HCT116 (cell line): ENCODE data around the gene TMEM237. TPM values are rescaled to one million over a fixed set of nuclear protein-coding genes. Genes with fewer than 3 reads are reported as not detected.

Experiments used
- ATAC-seq: fragments of 200-7000 bp; cut with Tn5 transposase; 2 replicates; pipeline ENCODE4 v1.9.1; 2020; ENCODE audit warnings: mild to moderate bottlenecking, moderate library complexity
- BruUV-seq: library from RNA; stranded (reverse); fragments of 400-500 nt; replicated peaks from 2 replicates; lab custom pipeline; 2021; lab: Mats Ljungman, UMichigan
- CTCF ChIA-PET: fragments of 300-600 bp; sonication (Branson Sonifier 250); formaldehyde crosslinking; loops from one replicate; lab custom pipeline; 2021; ENCODE audit warnings: antibody characterized with exemption; lab: Charles Lee
- POLR2A ChIA-PET: fragments of 300-600, 350-600 bp; sonication (Branson Sonifier 250); formaldehyde crosslinking; loops from one replicate; lab custom pipeline; 2021; ENCODE audit warnings: antibody characterized with exemption; lab: Charles Lee
- RAD21 ChIA-PET, 2 experiments: fragments of 300-600 bp; sonication (Branson Sonifier 250); formaldehyde crosslinking; loops; one replicate each; lab custom pipeline; 2023; ENCODE audit warnings: low total read pairs in 2 of 2; ENCODE audit not compliant: uncharacterized antibody in 2 of 2, unreplicated experiment in 2 of 2, low non-redundant PET in 1 of 2; lab: Charles Lee
- DNase-seq: peaks from one replicate; pipeline ENCODE4 v3.0.0-alpha.2; 2010; ENCODE audit warnings: low read depth, low spot score
- H2AFZ ChIP-seq: fragments of 200-600 bp; shearing (Covaris generic), sonication (generic); 2 replicates; pipeline ENCODE4 v1.6.1; 2017; ENCODE audit warnings: low read depth, mixed run types, mixed read lengths, antibody characterized with exemption, low read length; ENCODE audit not compliant: poor library complexity, severe bottlenecking
- H3K27ac ChIP-seq: 2 replicates; pipeline ENCODE4 v1.5.1; 2012; ENCODE audit warnings: low read depth, low read length
- H3K27me3 ChIP-seq: fragments of 200-600 bp; sonication (generic); 2 replicates; pipeline ENCODE4 v1.6.1; 2016; ENCODE audit warnings: mixed run types, low read length, mixed read lengths; ENCODE audit not compliant: insufficient read depth
- H3K36me3 ChIP-seq, 2 experiments: fragments of 200-500 bp in 1 of 2; fragments of 200-600 bp in 1 of 2; sonication (Bioruptor generic) in 1 of 2; sonication (generic) in 1 of 2; 2 replicates each; pipeline versions ENCODE4 v1.5.1 to v1.6.1; 2014 to 2016; ENCODE audit warnings: low read length in 2 of 2, inconsistent platforms in 1 of 2, mixed read lengths in 1 of 2, mixed run types in 1 of 2; ENCODE audit not compliant: insufficient read depth in 2 of 2, control insufficient read depth in 1 of 2
- H3K4me1 ChIP-seq, 2 experiments: fragments of 200-600 bp in 1 of 2; sonication (generic) in 1 of 2; 2 replicates each; pipeline versions ENCODE4 v1.5.1 to v1.6.1; 2012 to 2017; ENCODE audit warnings: low read length in 2 of 2, inconsistent platforms in 1 of 2, mild to moderate bottlenecking in 1 of 2, mixed read lengths in 1 of 2, mixed run types in 1 of 2, moderate library complexity in 1 of 2; ENCODE audit not compliant: insufficient read depth in 2 of 2, control insufficient read depth in 1 of 2
- H3K4me2 ChIP-seq: fragments of 200-600 bp; sonication (generic); 2 replicates; pipeline ENCODE4 v1.6.1; 2017; ENCODE audit warnings: mixed run types, low read length, mixed read lengths
- H3K4me3 ChIP-seq, 2 experiments: fragments of 200-600 bp in 1 of 2; sonication (generic) in 1 of 2; replicated peaks in 1 of 2; 2 replicates each; pipeline ENCODE4 v1.5.1; 2011 to 2016; ENCODE audit warnings: low read length in 2 of 2, control low read depth in 1 of 2, low read depth in 1 of 2, mild to moderate bottlenecking in 1 of 2, mixed read lengths in 1 of 2, mixed run types in 1 of 2
- H3K79me2 ChIP-seq: fragments of 200-600 bp; sonication (generic); 2 replicates; pipeline ENCODE4 v1.6.1; 2017; ENCODE audit warnings: mild to moderate bottlenecking, mixed run types, low read length, moderate library complexity, mixed read lengths; ENCODE audit not compliant: insufficient read depth
- H3K9ac ChIP-seq: fragments of 200-600 bp; sonication (generic); 2 replicates; pipeline ENCODE4 v1.6.1; 2016; ENCODE audit warnings: low read length, mixed read lengths
- H3K9me2 ChIP-seq: fragments of 200-600 bp; sonication (generic), shearing (Covaris generic); 2 replicates; pipeline ENCODE4 v1.6.1; 2017; ENCODE audit warnings: mixed run types, mild to moderate bottlenecking, moderate library complexity; ENCODE audit not compliant: insufficient read depth
- H3K9me3 ChIP-seq, 2 experiments: fragments of 200-500 bp in 1 of 2; fragments of 200-600 bp in 1 of 2; sonication (Bioruptor generic) in 1 of 2; sonication (generic) in 1 of 2; 2 replicates each; pipeline ENCODE4 v1.6.1; 2014 to 2017; ENCODE audit warnings: low read length in 2 of 2, mixed read lengths in 2 of 2, inconsistent platforms in 1 of 2, low read depth in 1 of 2, mild to moderate bottlenecking in 1 of 2, mixed run types in 1 of 2, moderate library complexity in 1 of 2; ENCODE audit not compliant: control insufficient read depth in 1 of 2, insufficient read depth in 1 of 2
- H4K20me1 ChIP-seq: fragments of 200-600 bp; sonication (generic), shearing (Covaris generic); 2 replicates; pipeline ENCODE4 v1.6.1; 2017; ENCODE audit warnings: mixed run types, mild to moderate bottlenecking, moderate library complexity; ENCODE audit not compliant: insufficient read depth
- CEBPB ChIP-seq: IDR thresholded peaks from 2 replicates; pipeline ENCODE4 v1.6.1; 2012; ENCODE audit warnings: low read depth
- EGR1 ChIP-seq: IDR thresholded peaks from 2 replicates; pipeline ENCODE4 v1.6.1; 2012; ENCODE audit warnings: low read depth
- EZH2phosphoT487 ChIP-seq: fragments of 200-600 bp; IDR thresholded peaks from 2 replicates; pipeline ENCODE4 v1.6.1; 2018; ENCODE audit warnings: antibody characterized with exemption, borderline replicate concordance
- FOSL1 ChIP-seq: IDR thresholded peaks from 2 replicates; pipeline ENCODE4 v1.6.1; 2012; ENCODE audit warnings: low read depth
- JUND ChIP-seq: IDR thresholded peaks from 2 replicates; pipeline ENCODE4 v1.6.1; 2012
- POLR2AphosphoS5 ChIP-seq: IDR thresholded peaks from 2 replicates; pipeline ENCODE4 v1.6.1; 2011; ENCODE audit warnings: mild to moderate bottlenecking, low read depth, low read length, moderate library complexity
- RAD21 ChIP-seq: IDR thresholded peaks from 2 replicates; pipeline ENCODE4 v1.6.1; 2012; ENCODE audit warnings: low read depth, mild to moderate bottlenecking
- REST ChIP-seq: IDR thresholded peaks from 2 replicates; pipeline ENCODE4 v1.6.1; 2012; ENCODE audit warnings: low read depth
- SRF ChIP-seq: IDR thresholded peaks from 2 replicates; pipeline ENCODE4 v1.6.1; 2012; ENCODE audit warnings: low read depth
- ZNF274 ChIP-seq: fragments of 200-500 bp; sonication (Bioruptor generic); IDR thresholded peaks from 2 replicates; pipeline ENCODE4 v1.6.1; 2014; ENCODE audit warnings: mild to moderate bottlenecking, low read depth, low read length, inconsistent platforms
- intact Hi-C: fragments of 100-400 bp; cut with micrococcal nuclease; formaldehyde crosslinking; loops from 2 replicates; pipeline ENCODE4 v1.10.0; 2022
- total RNA-seq: library from RNA; stranded (reverse); gene quantifications from one replicate; pipeline ENCODE4 v1.2.1, GENCODE V29; 2021; ENCODE audit not compliant: unreplicated experiment
- TF ChIP-seq, protein P1 (sequence below): IDR thresholded peaks from 2 replicates; pipeline ENCODE4 v1.6.1; 2011; ENCODE audit warnings: mild to moderate bottlenecking, low read length, moderate library complexity; ENCODE audit not compliant: insufficient replicate concordance; ENCODE audit errors: extremely low read depth

Gene TMEM237
- total RNA-seq, 1 experiment from 2014 or later, result 29.4 TPM

DNA sequence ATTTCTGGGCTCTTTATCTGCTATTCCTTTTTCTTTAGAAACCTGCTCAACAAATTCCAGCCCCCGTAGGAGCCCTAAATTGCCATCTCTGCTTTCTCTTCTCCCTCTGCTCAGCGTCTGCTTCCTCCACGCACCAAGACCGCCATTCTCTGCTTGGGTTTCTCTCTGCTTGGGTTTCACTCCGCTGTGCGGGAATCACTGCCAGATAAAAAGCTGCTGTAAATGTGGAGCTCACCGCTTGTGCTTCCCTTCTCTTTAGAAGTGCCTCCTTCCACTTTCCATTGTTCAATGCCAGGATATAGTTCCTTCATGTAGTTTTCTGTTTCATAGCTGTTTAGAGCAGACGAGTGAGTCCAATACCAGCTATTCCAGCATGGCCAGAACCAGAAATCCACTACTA lies 45.9 kb downstream of the TMEM237 start:
- ChIA-PET POLR2A (no interaction called here), CTCF (no interaction called here), RAD21 (no interaction called here)
- no peak for ATAC-seq
- H3K36me3 ChIP-seq, result no peaks in the 10 kb centered on the region
- H3K4me1 ChIP-seq, result no peaks in the 10 kb centered on the region
- H3K79me2 ChIP-seq, result no peaks in the 10 kb centered on the region
- no peaks in the 10 kb centered on the region for H3K27me3 ChIP-seq
- H4K20me1 ChIP-seq, result no peaks in the 10 kb centered on the region; the same call in 1 of the 2 replicates
- TF ChIP-seq ZNF274 (no peak), EGR1 (no peak), POLR2AphosphoS5 (no peak), RAD21 (no peak), REST (no peak)
- no peak overlapping the region for H3K4me3 ChIP-seq
- H3K9me3 ChIP-seq, result no peaks in the 10 kb centered on the region
- no peaks in the 10 kb centered on the region for H3K9me2 ChIP-seq
- BruUV-seq, result no TSS peak
- H3K27ac ChIP-seq, result no peak overlapping the region
- H3K9ac ChIP-seq, result no peak overlapping the region
- intact Hi-C loops, result no loop called here
- no peak for DNase-seq
- H3K4me2 ChIP-seq, result no peak overlapping the region
- H2AFZ ChIP-seq, result no peak overlapping the region

- no peaks in the 10 kb centered on the region for H4K20me1 ChIP-seq
- ChIA-PET RAD21 (no interaction called here), CTCF (no interaction called here), POLR2A (no interaction called here)
- no peaks in the 10 kb centered on the region for H3K79me2 ChIP-seq
- H3K36me3 ChIP-seq, result no peaks in the 10 kb centered on the region
- H3K4me3 ChIP-seq, result no peak overlapping the region
- no peaks in the 10 kb centered on the region for H3K9me3 ChIP-seq
- intact Hi-C loops, result no loop called here
- no peaks in the 10 kb centered on the region for H3K9me2 ChIP-seq
- TF ChIP-seq POLR2AphosphoS5 (no peak), EZH2phosphoT487 (no peak), CEBPB (no peak), JUND (no peak), SRF (no peak), FOSL1 (no peak)
- TF ChIP-seq, protein P1, sequence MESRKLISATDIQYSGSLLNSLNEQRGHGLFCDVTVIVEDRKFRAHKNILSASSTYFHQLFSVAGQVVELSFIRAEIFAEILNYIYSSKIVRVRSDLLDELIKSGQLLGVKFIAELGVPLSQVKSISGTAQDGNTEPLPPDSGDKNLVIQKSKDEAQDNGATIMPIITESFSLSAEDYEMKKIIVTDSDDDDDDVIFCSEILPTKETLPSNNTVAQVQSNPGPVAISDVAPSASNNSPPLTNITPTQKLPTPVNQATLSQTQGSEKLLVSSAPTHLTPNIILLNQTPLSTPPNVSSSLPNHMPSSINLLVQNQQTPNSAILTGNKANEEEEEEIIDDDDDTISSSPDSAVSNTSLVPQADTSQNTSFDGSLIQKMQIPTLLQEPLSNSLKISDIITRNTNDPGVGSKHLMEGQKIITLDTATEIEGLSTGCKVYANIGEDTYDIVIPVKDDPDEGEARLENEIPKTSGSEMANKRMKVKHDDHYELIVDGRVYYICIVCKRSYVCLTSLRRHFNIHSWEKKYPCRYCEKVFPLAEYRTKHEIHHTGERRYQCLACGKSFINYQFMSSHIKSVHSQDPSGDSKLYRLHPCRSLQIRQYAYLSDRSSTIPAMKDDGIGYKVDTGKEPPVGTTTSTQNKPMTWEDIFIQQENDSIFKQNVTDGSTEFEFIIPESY, result no peak
- ATAC-seq, result no peak
- H2AFZ ChIP-seq, result no peak overlapping the region
- no peak for DNase-seq
- BruUV-seq, result no TSS peak
- H3K9ac ChIP-seq, result no peak overlapping the region
- no peak overlapping the region for H3K27ac ChIP-seq
- H3K4me1 ChIP-seq, result no peaks in the 10 kb centered on the region
- no peaks in the 10 kb centered on the region for H3K27me3 ChIP-seq
- no peak overlapping the region for H3K4me2 ChIP-seq
Measured at GRCh38 chr2:201580486-201580885, 62.8 kb downstream of the TMEM237 start.
